ENCODE measurements around the gene COL19A1. TPM values are rescaled to one million over a fixed set of nuclear protein-coding genes. Genes with fewer than 3 reads are reported as not detected.

The COL19A1 gene
- total RNA-seq, 1 experiment from 2014 or later, result not detected

GRCh38 chr6:70130865-70131264, 264.5 kb downstream of the COL19A1 start:
- H3K4me3 Mint-ChIP-seq (ENCODE audit: unreplicated experiment), result no peak overlapping the region
- BruUV-seq (replicated peaks), result no TSS peak
- peaks cover 28% of the 10 kb centered on the region for H3K27me3 Mint-ChIP-seq (ENCODE audit: insufficient read depth, unreplicated experiment)
- no peaks in the 10 kb centered on the region for H3K4me1 Mint-ChIP-seq (ENCODE audit: insufficient read depth, unreplicated experiment)
- POLR2A ChIA-PET, result no interaction called here
- CTCF ChIA-PET, result no interaction called here
- DNase-seq (ENCODE audit: unreplicated experiment), result no peak
- H3K27ac Mint-ChIP-seq (ENCODE audit: low read depth, unreplicated experiment), result no peak overlapping the region
- intact Hi-C loops (cut with micrococcal nuclease), result no loop called here
- H3K9me3 Mint-ChIP-seq (ENCODE audit: unreplicated experiment), result no peaks in the 10 kb centered on the region
- no peak for TF ChIP-seq CTCF (IDR thresholded peaks at IDR 0.05; ENCODE audit: unreplicated experiment)
- H3K36me3 Mint-ChIP-seq (ENCODE audit: insufficient read depth, unreplicated experiment), result no peaks in the 10 kb centered on the region

GRCh38 chr6:70131528-70131927, 265.2 kb downstream of the COL19A1 start:
- CTCF ChIA-PET, result no interaction called here
- no TSS peak for BruUV-seq (replicated peaks)
- POLR2A ChIA-PET, result no interaction called here
- Mint-ChIP-seq H3K27me3 (ENCODE audit: insufficient read depth, unreplicated experiment) (peaks cover 28% of the 10 kb centered on the region), H3K4me1 (ENCODE audit: insufficient read depth, unreplicated experiment) (no peaks in the 10 kb centered on the region), H3K9me3 (ENCODE audit: unreplicated experiment) (no peaks in the 10 kb centered on the region), H3K36me3 (ENCODE audit: insufficient read depth, unreplicated experiment) (no peaks in the 10 kb centered on the region), H3K27ac (ENCODE audit: low read depth, unreplicated experiment) (no peak overlapping the region), H3K4me3 (ENCODE audit: unreplicated experiment) (no peak overlapping the region)
- no peak for DNase-seq (ENCODE audit: unreplicated experiment)
- intact Hi-C loops (cut with micrococcal nuclease), result no loop called here
- TF ChIP-seq CTCF (IDR thresholded peaks at IDR 0.05; ENCODE audit: unreplicated experiment), result no peak

DNA sequence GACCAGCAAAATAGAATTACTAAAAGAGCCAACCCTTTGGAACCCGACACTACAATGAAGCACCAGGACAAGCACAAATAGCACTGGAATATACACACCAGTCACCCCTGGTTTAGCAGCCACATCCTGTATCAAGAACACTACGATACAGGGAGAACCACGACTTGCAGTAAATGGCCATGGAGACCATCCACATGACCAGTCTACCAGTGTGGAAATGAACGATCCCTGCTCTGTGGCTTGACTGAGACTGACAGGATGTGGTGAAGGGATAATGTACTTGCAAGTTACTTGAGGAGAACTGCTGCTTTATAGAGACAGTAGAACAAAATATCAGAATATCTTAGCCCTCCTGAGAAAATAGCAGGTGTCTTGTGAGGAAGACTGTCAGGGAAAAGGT, 266.9 kb downstream of the COL19A1 start:
- DNase-seq (ENCODE audit: unreplicated experiment), result no peak
- peaks cover 41% of the 10 kb centered on the region for H3K27me3 Mint-ChIP-seq (ENCODE audit: insufficient read depth, unreplicated experiment)
- ChIA-PET CTCF (interaction anchor here (0.5 kb wide), 1 partner anchor 498 kb away, joined by 3 read pairs; no protein-coding TSS in a partner anchor), POLR2A (no interaction called here)
- H3K4me3 Mint-ChIP-seq (ENCODE audit: unreplicated experiment), result no peak overlapping the region
- no peaks in the 10 kb centered on the region for H3K36me3 Mint-ChIP-seq (ENCODE audit: insufficient read depth, unreplicated experiment)
- TF ChIP-seq CTCF (IDR thresholded peaks at IDR 0.05; ENCODE audit: unreplicated experiment), result no peak
- no TSS peak for BruUV-seq (replicated peaks)
- H3K4me1 Mint-ChIP-seq (ENCODE audit: insufficient read depth, unreplicated experiment), result no peaks in the 10 kb centered on the region
- H3K9me3 Mint-ChIP-seq (ENCODE audit: unreplicated experiment), result no peaks in the 10 kb centered on the region
- intact Hi-C loops (cut with micrococcal nuclease), result no loop called here
- no peak overlapping the region for H3K27ac Mint-ChIP-seq (ENCODE audit: low read depth, unreplicated experiment)

DNA sequence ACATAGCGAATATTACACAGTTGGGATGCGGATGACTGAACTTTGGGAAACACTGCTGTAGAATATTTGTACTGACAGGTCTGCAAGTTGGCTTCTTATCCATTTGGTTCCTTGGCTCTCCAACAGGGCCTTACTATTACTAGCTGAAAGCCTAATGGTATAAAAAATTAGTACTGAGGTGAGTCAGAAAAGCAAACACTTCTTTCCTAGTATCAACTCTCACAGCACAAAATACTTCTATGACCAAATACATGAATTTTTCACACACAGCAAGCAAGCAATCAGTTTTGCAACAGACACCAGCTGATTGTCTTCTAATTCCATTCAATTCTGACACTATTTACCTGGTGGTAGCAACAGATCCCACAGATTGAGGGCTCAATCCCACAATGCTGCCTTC, 268.2 kb downstream of the COL19A1 start:
- Mint-ChIP-seq H3K4me3 (ENCODE audit: unreplicated experiment) (no peak overlapping the region), H3K9me3 (ENCODE audit: unreplicated experiment) (no peaks in the 10 kb centered on the region), H3K4me1 (ENCODE audit: insufficient read depth, unreplicated experiment) (no peaks in the 10 kb centered on the region), H3K27ac (ENCODE audit: low read depth, unreplicated experiment) (no peak overlapping the region), H3K36me3 (ENCODE audit: insufficient read depth, unreplicated experiment) (no peaks in the 10 kb centered on the region), H3K27me3 (ENCODE audit: insufficient read depth, unreplicated experiment) (peaks cover 54% of the 10 kb centered on the region)
- ChIA-PET POLR2A (no interaction called here), CTCF (interaction anchor here (0.7 kb wide), 1 partner anchor 564 kb away, joined by 3 read pairs; no protein-coding TSS in a partner anchor)
- no TSS peak for BruUV-seq (replicated peaks)
- TF ChIP-seq CTCF (IDR thresholded peaks at IDR 0.05; ENCODE audit: unreplicated experiment), result no peak
- intact Hi-C loops (cut with micrococcal nuclease), result no loop called here
- DNase-seq (ENCODE audit: unreplicated experiment), result no peak
